B cell (primary cell): ENCODE results near the gene HP1BP3.

Source experiments
- EZH2 ChIP-seq: IDR thresholded peaks from 2 replicates; pipeline ENCODE4 v1.6.1; 2012; ENCODE audit warnings: borderline replicate concordance, low read depth, mild to moderate bottlenecking, moderate library complexity, low read length; ENCODE audit not compliant: insufficient read depth, poor library complexity, severe bottlenecking
- TF ChIP-seq, protein P1 (sequence below): fragments of 200-600 bp; IDR thresholded peaks from one replicate; pipeline ENCODE4 v1.8.0; 2022; ENCODE audit warnings: antibody characterized with exemption, mild to moderate bottlenecking

DNA sequence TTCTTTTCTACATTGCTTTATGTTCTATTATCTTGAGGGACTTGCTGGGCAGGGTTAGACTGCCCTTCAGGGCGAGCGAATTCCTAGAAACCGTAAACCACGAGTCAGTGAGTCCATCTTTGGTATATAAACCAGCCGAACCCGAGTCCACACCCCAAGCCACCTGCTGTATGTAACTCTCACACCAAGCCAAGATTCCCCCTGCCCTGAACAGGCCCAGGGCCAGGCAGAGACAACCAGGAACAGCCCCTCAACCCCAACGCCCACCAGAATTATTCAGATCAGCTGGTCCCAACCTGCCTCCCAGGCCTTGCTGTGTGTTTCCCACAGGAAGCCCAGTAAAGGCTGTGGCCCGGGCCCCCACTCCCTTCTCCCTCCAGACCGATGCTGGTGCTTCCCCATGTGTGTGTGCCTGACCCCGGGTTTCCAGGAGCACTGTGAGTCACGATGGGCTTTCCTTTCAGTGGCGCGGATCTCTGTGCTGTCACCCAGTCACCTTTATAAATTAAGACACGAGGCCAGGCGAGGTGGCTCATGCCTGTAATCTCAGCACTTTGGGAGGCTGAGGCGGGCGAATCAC, 86.4 kb downstream of the HP1BP3 start:
- TF ChIP-seq, protein P1, sequence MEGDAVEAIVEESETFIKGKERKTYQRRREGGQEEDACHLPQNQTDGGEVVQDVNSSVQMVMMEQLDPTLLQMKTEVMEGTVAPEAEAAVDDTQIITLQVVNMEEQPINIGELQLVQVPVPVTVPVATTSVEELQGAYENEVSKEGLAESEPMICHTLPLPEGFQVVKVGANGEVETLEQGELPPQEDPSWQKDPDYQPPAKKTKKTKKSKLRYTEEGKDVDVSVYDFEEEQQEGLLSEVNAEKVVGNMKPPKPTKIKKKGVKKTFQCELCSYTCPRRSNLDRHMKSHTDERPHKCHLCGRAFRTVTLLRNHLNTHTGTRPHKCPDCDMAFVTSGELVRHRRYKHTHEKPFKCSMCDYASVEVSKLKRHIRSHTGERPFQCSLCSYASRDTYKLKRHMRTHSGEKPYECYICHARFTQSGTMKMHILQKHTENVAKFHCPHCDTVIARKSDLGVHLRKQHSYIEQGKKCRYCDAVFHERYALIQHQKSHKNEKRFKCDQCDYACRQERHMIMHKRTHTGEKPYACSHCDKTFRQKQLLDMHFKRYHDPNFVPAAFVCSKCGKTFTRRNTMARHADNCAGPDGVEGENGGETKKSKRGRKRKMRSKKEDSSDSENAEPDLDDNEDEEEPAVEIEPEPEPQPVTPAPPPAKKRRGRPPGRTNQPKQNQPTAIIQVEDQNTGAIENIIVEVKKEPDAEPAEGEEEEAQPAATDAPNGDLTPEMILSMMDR: no peak
- TF ChIP-seq EZH2: no peak
